ENCODE results near the gene AGO3. TPM values are rescaled to one million over a fixed set of nuclear protein-coding genes. Genes with fewer than 3 reads are reported as not detected.

AGO3 gene
- total RNA-seq, 2 experiments from 2014 or later: 31.3 to 34.5 TPM

DNA sequence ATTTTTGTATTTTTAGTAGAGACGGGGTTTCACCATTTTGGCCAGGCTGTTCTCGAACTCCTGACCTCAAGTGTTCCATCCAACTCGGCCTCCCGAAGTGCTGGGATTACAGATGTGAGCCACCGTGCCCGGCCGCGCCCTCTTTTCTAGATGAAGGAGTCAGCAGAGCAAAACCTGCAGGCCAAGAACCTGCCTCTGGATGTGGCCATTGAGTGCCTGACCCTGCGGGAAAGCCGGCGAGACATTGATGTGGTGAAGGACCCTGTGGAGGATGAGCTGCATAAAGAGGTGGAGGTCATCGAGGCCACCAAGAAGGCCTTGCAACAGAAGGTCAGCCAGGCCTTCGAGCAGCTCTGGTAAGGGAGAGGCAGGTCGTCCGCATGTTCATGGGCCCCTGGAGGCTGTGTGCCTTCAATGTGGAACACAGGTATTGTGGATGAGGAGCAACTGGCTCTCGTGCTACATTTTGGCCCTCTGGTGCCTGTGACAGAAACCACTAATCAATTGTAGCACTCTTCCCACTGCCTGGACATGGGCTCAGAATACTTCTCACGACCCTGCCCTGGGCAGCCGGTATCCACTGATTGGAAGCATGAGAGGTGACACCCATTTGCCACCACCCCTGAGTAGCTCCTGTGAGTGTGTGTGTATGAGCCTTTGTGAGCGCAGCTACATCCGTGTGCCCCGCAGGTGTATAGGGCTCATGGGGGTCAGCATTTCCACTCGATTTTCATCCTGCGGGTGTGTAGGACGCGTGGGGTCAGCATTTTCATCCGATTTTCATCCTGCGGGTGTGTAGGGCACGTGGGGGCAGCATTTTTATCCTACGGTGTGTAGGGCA is 155.0 kb downstream of the AGO3 start:
- Mint-ChIP-seq H3K4me1 (ENCODE audit: low read depth) (peaks cover 13% of the 10 kb centered on the region), H3K4me3 (peak overlapping the region; percentile 58)
- POLR2A ChIA-PET: no interaction called here

DNA sequence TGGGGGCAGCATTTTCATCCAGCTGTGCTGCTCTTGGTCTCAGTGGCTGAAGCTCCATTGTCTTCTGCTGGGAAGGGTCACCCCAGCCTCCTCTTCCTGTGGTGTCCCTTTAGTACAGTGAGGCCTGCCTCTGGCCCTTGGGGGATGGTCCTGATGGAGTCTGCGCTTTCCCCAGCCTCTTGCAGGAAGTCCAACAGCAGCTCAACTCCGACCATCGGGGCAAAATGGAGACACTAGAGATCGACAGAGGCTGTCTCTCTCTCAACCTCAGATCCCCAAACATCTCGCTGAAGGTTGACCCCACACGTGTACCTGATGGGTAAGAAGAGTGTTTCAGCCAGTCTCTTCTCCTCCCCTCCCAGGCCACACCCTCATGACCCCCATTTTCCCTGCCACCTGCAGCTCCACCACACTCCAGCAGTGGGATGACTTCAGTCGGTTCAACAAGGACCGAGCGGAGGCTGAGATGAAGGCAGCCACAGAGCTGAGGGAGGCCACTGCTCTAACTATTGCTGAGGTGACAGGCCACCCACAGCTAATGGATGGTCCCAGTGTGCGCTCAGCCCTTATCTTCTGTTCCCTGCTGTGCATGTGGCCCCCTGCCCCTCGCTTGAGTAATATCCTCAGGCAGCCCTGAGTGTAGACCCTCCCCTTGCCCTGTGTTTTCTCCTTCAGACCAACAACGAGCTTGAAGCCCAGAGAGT is 155.8 kb downstream of the AGO3 start:
- no peaks in the 10 kb centered on the region for H3K9me3 Mint-ChIP-seq
- H3K4me3 Mint-ChIP-seq: peak overlapping the region; percentile 88
- Histone ChIP-seq H3K27me3 (ENCODE audit: control insufficient read depth in 1 of 2, insufficient read depth in 2 of 2, low read length in 2 of 2) (peaks cover 21 to 26% of the 10 kb centered on the region in 2 experiments), H3K4me3 (ENCODE audit: low read length) (no peak overlapping the region), H3K9me3 (ENCODE audit: control insufficient read depth in 1 of 2, insufficient read depth in 1 of 2, low read length in 2 of 2) (peaks cover 0 to 16% of the 10 kb centered on the region in 2 experiments), H3K36me3 (ENCODE audit: insufficient read depth, low read length) (peaks cover 6% of the 10 kb centered on the region), H3K27ac (ENCODE audit: low read depth in 1 of 2, low read length in 2 of 2) (no peak overlapping the region), H3K4me1 (ENCODE audit: insufficient read depth, low read length) (peaks cover 44% of the 10 kb centered on the region)
- DNase-seq: peak in 2 of 14 experiments; percentile 26 to 28
- no peak for TF ChIP-seq CTCF (IDR thresholded peaks at IDR 0.05)
- ChIA-PET POLR2A (no interaction called here), CTCF (no interaction called here)
- H3K36me3 Mint-ChIP-seq (ENCODE audit: low read depth): peaks cover 17% of the 10 kb centered on the region
- H3K27me3 Mint-ChIP-seq: peaks cover 37% of the 10 kb centered on the region
- peaks cover 17% of the 10 kb centered on the region for H3K4me1 Mint-ChIP-seq (ENCODE audit: low read depth)
- peak overlapping the region; percentile 70 for H3K27ac Mint-ChIP-seq
- intact Hi-C loops (cut with DNase I, micrococcal nuclease): loop anchor here in 1 of 2 experiments (2.0 to 10.0 kb wide), 5 partner anchors 82 to 1776 kb away; partner anchors contain the start of gene STK40
- ATAC-seq (ENCODE audit: poor library complexity): no peak

More for the DNA sequence above, 155.0 kb downstream of the AGO3 start:
- Mint-ChIP-seq H3K27ac (no peak overlapping the region), H3K9me3 (no peaks in the 10 kb centered on the region), H3K36me3 (ENCODE audit: low read depth) (peaks cover 13% of the 10 kb centered on the region), H3K27me3 (peaks cover 45% of the 10 kb centered on the region)
- no peak overlapping the region for H3K4me3 ChIP-seq (ENCODE audit: low read length)
- H3K9me3 ChIP-seq (ENCODE audit: control insufficient read depth in 1 of 2, insufficient read depth in 1 of 2, low read length in 2 of 2): peaks cover 0 to 16% of the 10 kb centered on the region in 2 experiments
- H3K27ac ChIP-seq (ENCODE audit: low read depth in 1 of 2, low read length in 2 of 2): no peak overlapping the region
- H3K4me1 ChIP-seq (ENCODE audit: insufficient read depth, low read length): peaks cover 37% of the 10 kb centered on the region
- H3K27me3 ChIP-seq (ENCODE audit: control insufficient read depth in 1 of 2, insufficient read depth in 2 of 2, low read length in 2 of 2): peaks cover 21 to 26% of the 10 kb centered on the region in 2 experiments
- no peak for ATAC-seq (ENCODE audit: poor library complexity)
- DNase-seq: peak in 2 of 14 experiments; percentile 23 to 29
- no peak for TF ChIP-seq CTCF (IDR thresholded peaks at IDR 0.05)
- CTCF ChIA-PET: no interaction called here
- H3K36me3 ChIP-seq (ENCODE audit: insufficient read depth, low read length): no peaks in the 10 kb centered on the region
- intact Hi-C loops (cut with DNase I, micrococcal nuclease): loop anchor here in 1 of 2 experiments (2.0 to 10.0 kb wide), 5 partner anchors 81 to 1776 kb away; partner anchors contain the start of gene STK40

- peak in 2 of 14 experiments; percentile 33 to 45 for DNase-seq
- intact Hi-C loops (cut with DNase I, micrococcal nuclease): loop anchor here in 1 of 2 experiments (1.0 to 10.0 kb wide), 8 partner anchors 62 to 1775 kb away; partner anchors contain the start of genes AGO1, STK40, THRAP3 and TRAPPC3
- peaks cover 21 to 25% of the 10 kb centered on the region in 2 experiments for H3K27me3 ChIP-seq (ENCODE audit: control insufficient read depth in 1 of 2, insufficient read depth in 2 of 2, low read length in 2 of 2)
Measured at GRCh38 chr1:36087233-36088123, 156.6 kb downstream of the AGO3 start.

More at GRCh38 chr1:36087233-36088123, 156.6 kb downstream of the AGO3 start:
- peaks cover 21% of the 10 kb centered on the region for H3K4me1 Mint-ChIP-seq (ENCODE audit: low read depth)
- Histone ChIP-seq H3K4me1 (ENCODE audit: insufficient read depth, low read length) (peaks cover 51% of the 10 kb centered on the region), H3K4me3 (ENCODE audit: low read length) (no peak overlapping the region), H3K36me3 (ENCODE audit: insufficient read depth, low read length) (peaks cover 14% of the 10 kb centered on the region), H3K9me3 (ENCODE audit: control insufficient read depth in 1 of 2, insufficient read depth in 1 of 2, low read length in 2 of 2) (peaks cover 0 to 16% of the 10 kb centered on the region in 2 experiments), H3K27ac (ENCODE audit: low read depth in 1 of 2, low read length in 2 of 2) (no peak overlapping the region)
- no peak for ATAC-seq (ENCODE audit: poor library complexity)
- peak overlapping the region; percentile 70 for H3K27ac Mint-ChIP-seq
- peaks cover 29% of the 10 kb centered on the region for H3K27me3 Mint-ChIP-seq
- H3K36me3 Mint-ChIP-seq (ENCODE audit: low read depth): peaks cover 25% of the 10 kb centered on the region
- H3K9me3 Mint-ChIP-seq: no peaks in the 10 kb centered on the region
- TF ChIP-seq CTCF (IDR thresholded peaks at IDR 0.05): no peak
- CTCF ChIA-PET: no interaction called here
- POLR2A ChIA-PET: interaction anchor here (0.5 kb wide), 1 partner anchor 333 kb away, joined by 3 read pairs; no protein-coding TSS in a partner anchor
- H3K4me3 Mint-ChIP-seq: peak overlapping the region; percentile 93

Measured in CD4-positive, alpha-beta T cell (primary cell).